HG03025 (cell line): ENCODE data around the gene F11.
"Not testable (repeated sequence)": the region's sequence is repeated elsewhere in the genome, so short reads cannot be mapped to it uniquely, and the experiment has no call there.

ENCODE experiments used
- ATAC-seq: cut with Tn5 transposase; IDR thresholded peaks from one replicate; pipeline ENCODE4 v1.9.1; 2021; ENCODE audit warnings: mild to moderate bottlenecking, moderate library complexity; ENCODE audit not compliant: unreplicated experiment, low FRiP score

The F11 gene

DNA sequence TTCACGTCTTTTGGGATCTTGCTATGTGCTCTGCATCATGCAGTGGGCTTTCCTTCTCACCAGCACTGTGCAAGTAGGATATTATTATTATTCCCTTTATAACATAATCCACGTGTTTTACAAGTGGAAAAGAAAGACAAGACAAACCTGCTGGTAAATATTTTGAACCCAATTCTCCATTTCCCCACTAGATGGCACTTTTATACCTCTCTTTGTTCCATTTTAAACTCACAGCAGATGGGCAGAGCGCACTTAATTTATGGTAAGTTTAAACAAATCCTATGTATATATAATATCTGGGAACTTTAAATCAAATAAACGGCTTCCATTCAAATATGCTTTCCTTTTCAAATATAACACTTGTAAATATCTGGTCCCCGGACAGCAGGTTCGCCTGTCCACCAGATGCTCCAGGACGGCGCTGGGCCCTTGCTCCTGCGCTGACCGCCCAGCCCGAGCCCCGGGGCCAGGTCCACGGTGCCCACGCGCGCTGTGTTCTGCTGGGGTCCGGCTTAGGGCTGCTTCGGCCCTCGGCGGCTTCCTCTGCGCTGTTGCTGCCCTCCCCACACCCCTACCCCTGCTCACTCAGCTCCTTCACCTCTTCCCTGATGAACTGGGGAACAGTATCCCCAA is 31.1 kb downstream of the F11 start:
- no peak for ATAC-seq

DNA sequence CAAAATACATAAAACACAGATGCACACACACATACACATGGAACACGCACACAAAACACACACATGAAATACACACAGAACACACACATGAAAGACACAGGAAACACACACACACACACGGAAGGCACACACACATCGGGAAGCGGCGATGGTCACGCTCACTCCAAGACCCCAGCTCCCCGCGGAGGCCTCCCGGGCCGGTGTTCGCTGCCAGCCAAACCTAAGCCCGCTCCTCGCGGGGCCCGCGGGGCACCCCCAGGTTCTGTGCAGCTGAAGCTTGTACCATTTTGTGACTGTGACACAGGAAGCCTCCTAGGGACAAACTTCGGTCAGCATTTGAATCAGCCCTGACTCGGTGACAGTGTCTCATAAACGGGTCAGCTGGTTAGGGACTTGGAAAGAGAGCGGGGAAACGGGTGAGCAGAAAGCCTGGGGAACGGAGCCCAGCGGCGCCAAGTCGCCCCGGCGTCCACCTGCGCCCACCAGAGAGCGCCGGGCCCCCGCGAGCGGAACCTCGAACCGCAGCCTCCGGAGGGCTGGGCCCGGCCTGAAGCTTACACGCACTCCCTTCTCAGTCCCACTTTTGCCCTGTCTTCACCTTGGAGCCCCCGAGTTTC is 32.1 kb downstream of the F11 start:
- no peak for ATAC-seq

DNA sequence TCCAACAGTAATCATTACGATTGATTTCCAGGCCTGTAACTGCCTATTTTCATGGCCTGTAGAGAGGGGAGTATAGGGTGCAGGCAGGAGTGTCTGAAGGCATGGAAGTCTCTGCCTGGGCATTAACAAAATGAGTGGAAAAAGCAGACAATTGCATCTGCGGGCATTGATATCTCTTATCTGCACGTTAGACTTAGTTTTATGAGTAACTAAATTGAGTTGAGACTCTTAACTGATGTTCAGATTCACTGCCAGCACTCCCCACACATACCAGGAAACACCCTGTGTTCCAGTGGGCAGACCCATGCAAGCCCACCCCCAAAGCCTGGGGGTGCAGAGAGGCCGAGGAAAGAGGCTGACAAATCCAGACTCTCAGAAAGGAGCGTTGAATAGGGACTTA is 33.3 kb downstream of the F11 start:
- no peak for ATAC-seq

DNA sequence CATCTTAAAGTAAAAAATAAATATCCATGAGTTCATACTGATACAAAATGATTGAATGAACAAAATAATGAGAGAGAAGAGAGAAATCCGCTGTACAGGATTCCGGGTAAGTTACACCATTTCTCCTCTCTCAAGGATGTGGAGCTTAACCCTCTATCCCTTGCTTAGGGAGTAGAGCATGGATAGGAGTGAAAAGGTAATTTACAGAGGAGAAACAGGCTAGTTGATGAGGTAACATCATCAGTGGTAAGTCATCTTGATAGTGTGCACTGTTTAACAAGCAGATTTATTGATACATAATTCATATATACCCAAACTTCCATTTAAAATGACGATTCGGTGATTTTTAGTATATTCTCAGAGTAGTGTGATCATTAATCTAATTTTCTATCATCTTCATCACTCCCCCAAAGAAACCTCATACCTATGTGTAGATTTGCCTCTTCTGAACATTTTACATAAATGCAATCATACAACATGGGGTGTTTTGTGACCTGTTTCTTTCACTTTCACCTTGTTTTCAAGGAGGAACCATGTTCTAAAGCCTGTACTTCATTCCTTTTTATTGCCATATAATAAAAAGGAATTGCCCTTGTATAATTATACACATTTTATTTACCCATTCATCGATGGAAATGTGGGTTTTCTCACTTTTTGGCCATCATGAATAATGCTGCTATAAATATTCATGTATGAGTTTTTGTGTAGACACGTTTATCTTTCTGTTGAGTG is 34.8 kb downstream of the F11 start:
- ATAC-seq, result no peak

DNA sequence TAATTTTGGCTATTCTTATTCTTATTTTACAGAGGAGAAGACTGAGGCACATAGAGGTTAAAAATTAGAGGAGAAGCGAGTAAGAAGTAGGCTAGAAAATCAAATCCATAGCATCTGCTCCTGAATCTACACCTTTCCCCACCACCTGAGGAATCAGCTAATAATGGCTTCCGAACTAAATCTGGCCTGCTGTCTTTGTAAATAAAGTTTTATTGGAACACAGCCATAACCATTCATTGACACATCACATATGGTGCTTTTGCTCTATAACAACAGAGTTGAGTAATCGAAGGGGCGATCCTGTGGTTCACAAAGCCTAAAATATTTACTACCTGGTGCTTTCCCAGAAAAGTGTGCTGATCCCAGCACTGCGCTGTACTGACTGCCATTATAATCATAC is 38.2 kb downstream of the F11 start:
- ATAC-seq, result no peak

DNA sequence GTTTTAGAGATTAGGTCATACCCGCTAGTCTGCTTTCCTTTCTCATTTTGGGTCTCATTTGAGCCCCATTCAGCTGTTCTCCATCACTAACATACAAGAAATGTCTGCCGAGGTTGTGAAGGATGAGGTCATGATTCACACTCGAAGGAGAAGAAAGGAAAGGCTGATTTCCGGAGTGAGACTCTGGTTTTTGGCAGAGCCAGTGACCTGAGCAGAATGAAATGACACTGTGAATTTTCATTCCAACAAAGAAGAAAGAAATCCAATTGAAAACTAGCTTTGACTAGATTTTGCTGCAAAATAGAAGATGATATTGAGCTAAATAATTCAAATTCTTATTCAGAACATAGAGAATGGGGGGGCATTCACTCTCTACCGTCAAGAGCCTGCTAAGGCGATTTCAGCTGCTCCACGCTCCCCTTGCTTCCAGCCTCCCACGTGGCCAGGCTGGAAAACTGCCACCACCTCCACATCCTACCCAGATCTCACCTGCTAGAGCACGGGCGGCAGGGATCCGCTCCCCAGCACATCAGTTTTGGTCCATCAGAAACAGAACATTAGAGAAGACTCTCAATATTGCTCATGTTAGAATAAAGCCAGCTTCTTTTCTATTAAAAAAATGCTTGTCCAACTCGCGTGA is 39.0 kb downstream of the F11 start:
- no peak for ATAC-seq

DNA sequence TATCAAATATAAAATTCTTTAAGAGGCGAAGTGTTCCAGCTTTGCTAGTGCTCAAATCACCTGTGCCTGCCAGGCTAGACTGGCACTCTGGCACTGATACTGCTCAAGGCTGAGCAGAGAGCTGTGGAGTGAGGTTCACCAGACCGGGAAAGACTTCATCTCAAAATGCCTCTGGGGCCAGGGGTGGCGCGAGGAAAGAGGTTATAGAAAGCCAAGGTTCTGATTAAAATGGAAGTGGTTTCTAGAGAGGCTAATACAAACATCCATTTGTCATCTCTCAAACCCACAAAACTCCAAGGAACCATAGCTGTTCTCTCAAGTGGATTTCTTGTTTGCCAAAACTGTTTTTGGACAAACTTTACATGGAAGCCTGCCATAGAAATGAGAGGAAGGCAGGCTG is 41.5 kb downstream of the F11 start:
- ATAC-seq, result no peak

DNA sequence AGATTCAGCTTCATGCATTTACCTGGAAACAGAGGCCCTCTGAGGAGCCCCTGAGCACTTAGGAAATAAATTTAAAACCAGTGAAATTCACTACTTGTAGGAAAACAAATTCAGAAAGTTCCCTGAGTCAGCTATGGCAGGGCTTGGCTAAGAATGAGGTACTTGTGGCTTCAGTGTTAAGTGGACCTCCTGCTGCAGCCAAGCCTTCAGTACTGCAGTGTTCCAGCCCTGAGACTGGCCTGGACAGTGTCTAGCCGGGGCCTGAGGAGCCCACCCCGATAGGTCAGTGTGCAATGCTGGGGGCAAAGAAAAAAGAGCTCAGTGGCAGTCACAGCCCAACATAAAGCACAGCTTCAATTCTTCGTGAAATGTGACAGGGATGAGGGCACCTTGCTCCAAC is 41.9 kb downstream of the F11 start:
- ATAC-seq, result no peak

DNA sequence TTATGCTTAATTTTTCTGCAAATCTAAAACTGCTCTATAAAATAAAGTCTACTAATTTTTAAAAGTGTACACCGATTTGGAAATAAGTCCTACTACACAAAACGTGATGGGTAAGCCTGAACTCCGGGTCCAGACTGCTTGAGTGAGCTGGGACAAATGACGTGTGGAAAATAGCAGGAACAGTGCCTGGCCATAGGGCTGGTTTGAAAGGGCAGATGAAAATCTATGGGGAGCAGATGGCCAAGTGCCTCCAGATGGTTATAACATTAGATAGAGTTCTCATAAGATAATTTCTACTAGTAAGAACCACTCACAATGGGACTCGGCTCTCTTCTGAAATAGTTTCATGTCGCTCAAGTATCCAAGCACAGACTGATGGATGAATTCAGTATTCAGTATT is 52.5 kb downstream of the F11 start:
- no peak for ATAC-seq

DNA sequence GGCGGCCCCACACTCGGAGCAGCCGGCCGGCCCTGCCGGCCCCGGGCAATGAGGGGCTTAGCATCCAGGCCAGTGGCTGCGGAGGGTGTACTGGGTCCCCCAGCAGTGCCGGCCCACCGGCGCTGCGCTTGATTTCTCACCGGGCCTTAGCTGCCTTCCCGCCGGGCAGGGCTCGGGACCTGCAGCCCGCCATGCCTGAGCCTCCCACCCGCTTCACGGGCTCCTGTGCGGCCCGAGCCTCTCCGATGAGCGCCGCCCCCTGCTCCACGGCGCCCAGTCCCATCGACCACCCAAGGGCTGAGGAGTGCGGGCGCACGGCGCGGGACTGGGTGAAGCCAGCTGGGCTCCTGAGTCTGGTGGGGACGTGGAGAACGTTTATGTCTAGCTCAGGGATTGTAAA is 58.7 kb downstream of the F11 start:
- not testable (repeated sequence) for ATAC-seq

DNA sequence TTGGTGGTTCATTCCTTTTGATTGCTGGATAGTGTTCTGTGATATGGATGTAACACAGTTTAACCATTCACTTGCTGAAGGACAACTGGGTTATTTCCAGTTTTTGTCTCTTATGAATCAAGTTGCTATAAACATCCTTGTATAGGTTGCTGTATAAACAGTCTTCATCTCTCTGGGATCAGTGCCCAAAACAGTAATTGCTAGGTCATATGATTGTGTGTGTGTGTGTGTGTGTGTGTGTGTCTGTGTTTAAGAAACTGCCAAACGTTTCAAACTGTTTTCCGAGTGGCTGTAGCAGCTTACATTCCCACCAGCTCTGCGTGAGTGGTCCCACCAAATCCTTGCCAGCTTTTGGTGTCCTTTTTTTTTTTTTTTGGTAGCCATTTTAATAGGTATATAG is 60.4 kb downstream of the F11 start:
- ATAC-seq, result no peak

DNA sequence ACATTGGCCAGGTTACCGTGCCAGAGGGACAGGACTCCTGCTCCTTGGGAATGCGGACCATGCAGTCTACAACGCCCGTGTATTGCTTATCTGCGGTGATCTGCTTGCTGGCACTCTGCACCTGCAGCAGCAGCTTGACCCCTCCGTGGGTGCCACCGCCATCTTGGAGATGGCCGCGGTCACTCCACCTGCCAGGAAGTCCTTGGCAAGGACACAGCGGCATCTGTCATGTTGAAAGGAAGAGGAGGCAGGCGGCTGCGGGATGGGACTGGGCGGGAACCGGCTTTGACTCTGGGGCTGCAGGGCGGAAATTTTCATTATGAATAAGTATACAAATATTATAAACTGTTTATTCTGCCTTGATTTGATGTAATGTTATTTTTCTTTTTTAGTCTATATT is 63.4 kb downstream of the F11 start:
- no peak for ATAC-seq

DNA sequence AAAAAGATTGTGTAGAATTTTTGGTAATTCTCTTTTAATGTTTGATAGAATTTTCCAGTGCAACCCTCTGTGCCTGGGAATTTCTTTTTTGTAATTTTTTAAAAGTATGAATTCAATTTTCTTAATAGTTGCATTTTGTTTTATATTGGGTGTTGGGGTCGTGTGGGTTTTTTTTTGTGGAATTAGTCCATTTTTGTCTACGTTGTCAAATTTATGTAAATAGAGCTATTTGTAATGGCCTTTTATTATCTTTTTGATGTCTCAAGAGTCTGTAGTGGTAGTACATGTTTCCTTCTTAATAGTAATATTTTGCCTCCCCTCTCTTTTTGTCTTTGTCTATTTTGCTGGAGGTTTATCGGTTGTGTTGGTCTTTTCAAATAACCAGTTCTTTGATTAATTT is 64.4 kb downstream of the F11 start:
- ATAC-seq, result no peak

DNA sequence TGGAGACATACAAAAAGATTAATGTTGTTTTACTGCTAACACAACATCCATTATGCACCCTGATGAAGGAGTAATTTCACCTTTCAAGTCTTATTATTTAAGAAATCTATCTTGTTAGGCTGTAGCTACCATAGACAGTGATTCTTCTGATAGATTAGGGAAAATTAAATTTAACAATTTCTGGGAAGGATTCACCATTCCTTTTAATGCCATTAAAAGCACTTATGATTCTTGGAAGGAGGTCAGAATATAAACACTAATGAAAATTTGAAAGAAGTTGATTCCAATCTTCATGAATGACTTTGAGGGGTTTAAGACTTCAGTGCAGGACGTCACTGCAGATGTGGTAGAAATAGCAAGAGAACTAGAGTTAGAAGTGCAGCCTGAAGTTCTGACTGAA is 69.8 kb downstream of the F11 start:
- no peak for ATAC-seq
